ENCODE data around the gene FNBP1L. TPM values are rescaled to one million over a fixed set of nuclear protein-coding genes. Genes with fewer than 3 reads are reported as not detected.
A peak's percentile ranks its signal among the peaks of the same experiment; 100 is the strongest.
"Not testable (repeated sequence)": the region's sequence is repeated elsewhere in the genome, so short reads cannot be mapped to it uniquely, and the experiment has no call there.

The FNBP1L gene
- polyA plus RNA-seq, 6 donors from 2014 or later: 1.6 to 4.6 (median 2.2) TPM; not detected in 1

DNA sequence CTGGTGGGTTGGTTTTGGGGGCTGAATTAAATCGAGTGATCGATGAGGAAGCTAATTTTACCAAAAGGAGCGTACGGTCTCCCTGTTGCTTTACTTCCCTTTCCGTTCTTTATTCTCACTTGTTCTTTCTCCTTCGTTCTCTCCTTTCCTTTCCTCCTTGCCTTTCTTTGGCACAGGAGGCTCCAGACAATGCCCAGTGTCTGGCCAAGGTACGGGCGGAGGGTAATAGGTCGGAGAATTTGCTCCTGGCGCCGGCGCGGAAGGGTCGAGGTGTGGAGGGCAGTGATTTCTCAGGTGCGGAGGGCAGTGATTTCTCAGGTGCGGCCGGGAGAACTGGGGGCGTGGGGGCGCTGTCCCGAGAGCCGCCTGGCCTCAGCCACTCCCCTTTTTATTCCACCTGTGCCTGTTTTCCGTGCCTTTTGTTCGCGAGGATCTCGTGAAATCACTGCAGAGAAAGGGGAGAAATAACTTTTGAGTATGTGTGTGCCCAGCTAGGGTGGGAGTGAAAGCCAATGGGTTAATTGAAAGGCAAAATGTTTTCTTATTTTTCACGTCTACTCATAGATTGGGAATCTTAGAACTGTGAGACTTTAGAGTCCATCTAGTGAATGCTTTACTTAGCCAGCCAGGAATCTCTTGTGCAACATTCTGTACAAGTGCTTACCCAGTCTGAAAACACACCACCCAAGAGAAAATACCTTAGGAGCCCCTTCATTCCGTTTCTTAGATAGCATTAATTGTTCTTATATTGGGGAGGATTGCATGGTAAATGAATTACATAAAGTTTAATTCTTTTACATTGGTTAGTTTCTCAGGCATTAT is 1.3 kb downstream of the FNBP1L start:
- Mint-ChIP-seq H3K27me3 (peaks cover 0 to 5% (median 0%) of the 10 kb centered on the region in 3 donors), H3K27ac (peak overlapping the region in 5 of 6 donors; percentile 42 to 97 (median 87)), H3K36me3 (peaks cover 0 to 7% of the 10 kb centered on the region in 2 donors), H3K9me3 (no peaks in the 10 kb centered on the region), H3K4me3 (peak overlapping the region; percentile 86 to 99 (median 97)), H3K4me1 (peaks cover 12 to 39% (median 33%) of the 10 kb centered on the region in 3 donors)
- ATAC-seq (ENCODE audit: low read depth in 2 of 2) (peak in 1 of 2 donors; percentile 4), DNase-seq (no peak)

- DNase-seq: no peak
- Mint-ChIP-seq H3K4me3 (peak overlapping the region in 4 of 8 donors; percentile 30 to 88 (median 49)), H3K9me3 (no peaks in the 10 kb centered on the region), H3K36me3 (peaks cover 0 to 7% of the 10 kb centered on the region in 2 donors), H3K4me1 (peaks cover 12 to 39% (median 33%) of the 10 kb centered on the region in 3 donors), H3K27me3 (peaks cover 0 to 5% (median 0%) of the 10 kb centered on the region in 3 donors), H3K27ac (peak overlapping the region in 1 of 6 donors; percentile 10)
- ATAC-seq (ENCODE audit: low read depth in 2 of 2): peak in 1 of 2 donors; percentile 24
Measured at GRCh38 chr1:93450321-93450720, 2.4 kb downstream of the FNBP1L start.

- H3K4me1 Mint-ChIP-seq: peaks cover 6 to 24% (median 17%) of the 10 kb centered on the region in 3 donors
- H3K27ac Mint-ChIP-seq: no peak overlapping the region
- no peaks in the 10 kb centered on the region for H3K9me3 Mint-ChIP-seq
- no peak for DNase-seq
- peaks cover 0 to 2% of the 10 kb centered on the region in 2 donors for H3K36me3 Mint-ChIP-seq
- no peak overlapping the region for H3K4me3 Mint-ChIP-seq
- ATAC-seq (ENCODE audit: low read depth in 2 of 2): no peak
- peaks cover 0 to 5% (median 0%) of the 10 kb centered on the region in 3 donors for H3K27me3 Mint-ChIP-seq
Measured at GRCh38 chr1:93453911-93454310, 6.0 kb downstream of the FNBP1L start.

GRCh38 chr1:93459126-93459525 is 11.2 kb downstream of the FNBP1L start:
- H3K36me3 Mint-ChIP-seq: no peaks in the 10 kb centered on the region
- ATAC-seq (ENCODE audit: low read depth in 2 of 2): no peak
- H3K27ac Mint-ChIP-seq: no peak overlapping the region
- H3K9me3 Mint-ChIP-seq: peaks cover 0 to 4% (median 0%) of the 10 kb centered on the region in 7 donors
- DNase-seq: no peak
- H3K4me3 Mint-ChIP-seq: no peak overlapping the region
- H3K4me1 Mint-ChIP-seq: peaks cover 0 to 6% (median 0%) of the 10 kb centered on the region in 3 donors
- H3K27me3 Mint-ChIP-seq: no peaks in the 10 kb centered on the region

- ATAC-seq (ENCODE audit: low read depth in 2 of 2): no peak
- Mint-ChIP-seq H3K27me3 (no peaks in the 10 kb centered on the region), H3K4me3 (no peak overlapping the region)
Measured at GRCh38 chr1:93461236-93461635, 13.3 kb downstream of the FNBP1L start.

GRCh38 chr1:93463960-93464359 is 16.0 kb downstream of the FNBP1L start:
- no peak for ATAC-seq (ENCODE audit: low read depth in 2 of 2)
- peaks cover 0 to 7% of the 10 kb centered on the region in 2 donors for H3K36me3 Mint-ChIP-seq

More at GRCh38 chr1:93461236-93461635, 13.3 kb downstream of the FNBP1L start:
- Mint-ChIP-seq H3K27ac (no peak overlapping the region), H3K36me3 (peaks cover 0 to 6% of the 10 kb centered on the region in 2 donors), H3K4me1 (peaks cover 0 to 12% (median 2%) of the 10 kb centered on the region in 3 donors), H3K9me3 (peaks cover 0 to 25% (median 9%) of the 10 kb centered on the region in 7 donors)
- no peak for DNase-seq

DNA sequence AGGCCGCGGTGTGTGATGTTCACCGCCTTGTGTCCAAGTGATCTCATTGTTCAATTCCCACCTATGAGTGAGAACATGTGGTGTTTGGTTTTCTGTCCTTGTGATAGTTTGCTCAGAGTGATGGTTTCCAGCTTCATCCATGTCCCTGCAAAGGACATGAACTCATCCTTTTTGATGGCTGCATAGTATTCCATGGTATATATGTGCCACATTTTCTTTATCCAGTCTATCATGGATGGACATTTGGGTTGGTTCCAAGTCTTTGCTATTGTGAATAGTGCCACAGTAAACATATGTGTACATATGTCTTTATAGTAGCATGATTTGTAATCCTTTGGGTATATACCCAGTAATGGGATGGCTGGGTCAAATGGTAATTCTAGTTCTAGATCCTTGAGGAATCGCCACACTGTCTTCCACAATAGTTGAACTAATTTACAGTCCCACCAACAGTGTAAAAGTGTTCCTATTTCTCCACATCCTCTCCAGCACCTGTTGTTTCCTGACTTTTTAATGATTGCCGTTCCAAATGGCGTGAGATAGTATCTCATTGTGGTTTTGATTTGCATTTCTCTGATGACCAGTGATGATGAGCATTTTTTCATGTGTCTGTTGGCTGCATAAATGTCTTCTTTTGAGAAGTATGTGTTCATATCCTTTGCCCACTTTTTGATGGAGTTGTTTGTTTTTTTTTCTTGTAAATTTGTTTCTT is 17.6 kb downstream of the FNBP1L start:
- not testable (repeated sequence) for H3K4me3 Mint-ChIP-seq; H3K36me3 Mint-ChIP-seq; ATAC-seq (ENCODE audit: low read depth in 2 of 2); H3K27me3 Mint-ChIP-seq; DNase-seq; H3K27ac Mint-ChIP-seq
- Mint-ChIP-seq H3K9me3 (peaks cover 0 to 25% (median 10%) of the 10 kb centered on the region in 7 donors), H3K4me1 (peaks cover 0 to 21% (median 8%) of the 10 kb centered on the region in 3 donors)

More at GRCh38 chr1:93463960-93464359, 16.0 kb downstream of the FNBP1L start:
- DNase-seq: no peak
- Mint-ChIP-seq H3K4me1 (peaks cover 0 to 21% (median 2%) of the 10 kb centered on the region in 3 donors), H3K4me3 (no peak overlapping the region), H3K9me3 (peaks cover 0 to 25% (median 10%) of the 10 kb centered on the region in 7 donors), H3K27ac (no peak overlapping the region), H3K27me3 (no peaks in the 10 kb centered on the region)

- Mint-ChIP-seq H3K4me1 (peaks cover 0 to 21% (median 8%) of the 10 kb centered on the region in 3 donors), H3K27me3 (no peaks in the 10 kb centered on the region), H3K9me3 (peaks cover 0 to 25% (median 10%) of the 10 kb centered on the region in 7 donors), H3K27ac (no peak overlapping the region), H3K36me3 (peaks cover 0 to 7% of the 10 kb centered on the region in 2 donors), H3K4me3 (no peak overlapping the region)
- ATAC-seq (ENCODE audit: low read depth in 2 of 2): no peak
- DNase-seq: no peak
Measured at GRCh38 chr1:93467606-93468005, 19.7 kb downstream of the FNBP1L start.

GRCh38 chr1:93468662-93469061 is 20.7 kb downstream of the FNBP1L start:
- no peak overlapping the region for H3K4me3 Mint-ChIP-seq
- peaks cover 0 to 18% (median 8%) of the 10 kb centered on the region in 3 donors for H3K4me1 Mint-ChIP-seq

DNA sequence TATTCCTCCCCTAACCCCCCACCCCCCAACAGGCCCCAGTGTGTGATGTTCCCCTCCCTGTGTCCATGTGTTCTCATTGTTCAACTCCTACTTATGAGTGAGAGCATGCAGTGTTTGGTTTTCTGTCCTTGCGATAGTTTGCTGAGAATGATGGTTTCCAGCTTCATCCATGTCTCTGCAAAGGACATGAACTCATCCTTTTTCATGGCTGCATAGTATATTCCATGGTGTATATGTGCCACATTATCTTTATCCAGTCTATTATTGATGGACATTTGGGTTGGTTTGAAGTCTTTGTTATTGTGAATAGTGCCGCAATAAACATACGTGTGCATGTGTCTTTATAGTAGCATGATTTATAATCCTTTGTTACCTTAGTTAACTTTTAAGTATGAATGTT is 21.3 kb downstream of the FNBP1L start:
- not testable (repeated sequence) for H3K27ac Mint-ChIP-seq; H3K36me3 Mint-ChIP-seq; DNase-seq; ATAC-seq (ENCODE audit: low read depth in 2 of 2); H3K4me3 Mint-ChIP-seq; H3K27me3 Mint-ChIP-seq
- Mint-ChIP-seq H3K9me3 (peaks cover 0 to 20% (median 10%) of the 10 kb centered on the region in 7 donors), H3K4me1 (peaks cover 0 to 19% (median 8%) of the 10 kb centered on the region in 3 donors)

More at GRCh38 chr1:93468662-93469061, 20.7 kb downstream of the FNBP1L start:
- DNase-seq (no peak), ATAC-seq (ENCODE audit: low read depth in 2 of 2) (no peak)
- Mint-ChIP-seq H3K27ac (no peak overlapping the region), H3K36me3 (peaks cover 0 to 7% of the 10 kb centered on the region in 2 donors), H3K9me3 (peaks cover 0 to 25% (median 10%) of the 10 kb centered on the region in 7 donors), H3K27me3 (no peaks in the 10 kb centered on the region)

- no peak for DNase-seq
- Mint-ChIP-seq H3K27me3 (no peaks in the 10 kb centered on the region), H3K4me1 (peaks cover under 1 to 20% (median 6%) of the 10 kb centered on the region in 3 donors), H3K27ac (no peak overlapping the region), H3K9me3 (peaks cover 0 to 8% (median 2%) of the 10 kb centered on the region in 7 donors), H3K36me3 (peaks cover 2 to 3% of the 10 kb centered on the region in 2 donors), H3K4me3 (no peak overlapping the region)
- ATAC-seq (ENCODE audit: low read depth in 2 of 2): no peak
Measured at GRCh38 chr1:93471284-93471683, 23.4 kb downstream of the FNBP1L start.

- H3K27me3 Mint-ChIP-seq: no peaks in the 10 kb centered on the region
- ATAC-seq (ENCODE audit: low read depth in 2 of 2) (no peak), DNase-seq (no peak)
- no peak overlapping the region for H3K27ac Mint-ChIP-seq
- peaks cover 5 to 7% of the 10 kb centered on the region in 2 donors for H3K36me3 Mint-ChIP-seq
- no peak overlapping the region for H3K4me3 Mint-ChIP-seq
- peaks cover under 1 to 6% (median 3%) of the 10 kb centered on the region in 7 donors for H3K9me3 Mint-ChIP-seq
- H3K4me1 Mint-ChIP-seq: peaks cover 4 to 20% (median 6%) of the 10 kb centered on the region in 3 donors
Measured at GRCh38 chr1:93471911-93472310, 24.0 kb downstream of the FNBP1L start.

DNA sequence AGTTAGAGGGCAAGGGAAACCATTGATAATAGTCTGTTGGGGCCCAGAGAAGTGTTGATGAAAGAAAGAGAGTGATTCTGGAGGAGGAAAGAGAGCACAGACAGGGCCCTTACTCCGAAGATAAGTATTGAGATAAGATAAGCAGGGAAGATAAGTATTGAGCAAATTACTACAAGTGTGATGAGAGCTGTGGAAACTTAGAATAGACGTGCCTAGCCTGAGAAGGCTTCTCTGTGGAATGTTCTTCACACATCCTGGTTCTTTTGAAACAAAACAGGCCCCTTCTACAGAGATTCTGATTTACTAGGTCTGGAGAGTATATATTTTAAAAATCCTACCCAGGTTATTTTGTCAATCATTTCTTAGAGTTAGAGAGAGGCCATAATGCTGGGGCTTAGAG is 26.4 kb downstream of the FNBP1L start:
- Mint-ChIP-seq H3K4me1 (peaks cover 8 to 15% (median 10%) of the 10 kb centered on the region in 3 donors), H3K36me3 (peaks cover 21 to 24% of the 10 kb centered on the region in 2 donors), H3K4me3 (no peak overlapping the region), H3K27me3 (no peaks in the 10 kb centered on the region), H3K27ac (peak overlapping the region in 1 of 6 donors; percentile 54), H3K9me3 (peaks cover 11 to 25% (median 16%) of the 10 kb centered on the region in 7 donors)
- no peak for ATAC-seq (ENCODE audit: low read depth in 2 of 2)
- DNase-seq: no peak

All from naive B cell (primary cell).